ENCODE data around the gene CCDC106.

CCDC106 gene

DNA sequence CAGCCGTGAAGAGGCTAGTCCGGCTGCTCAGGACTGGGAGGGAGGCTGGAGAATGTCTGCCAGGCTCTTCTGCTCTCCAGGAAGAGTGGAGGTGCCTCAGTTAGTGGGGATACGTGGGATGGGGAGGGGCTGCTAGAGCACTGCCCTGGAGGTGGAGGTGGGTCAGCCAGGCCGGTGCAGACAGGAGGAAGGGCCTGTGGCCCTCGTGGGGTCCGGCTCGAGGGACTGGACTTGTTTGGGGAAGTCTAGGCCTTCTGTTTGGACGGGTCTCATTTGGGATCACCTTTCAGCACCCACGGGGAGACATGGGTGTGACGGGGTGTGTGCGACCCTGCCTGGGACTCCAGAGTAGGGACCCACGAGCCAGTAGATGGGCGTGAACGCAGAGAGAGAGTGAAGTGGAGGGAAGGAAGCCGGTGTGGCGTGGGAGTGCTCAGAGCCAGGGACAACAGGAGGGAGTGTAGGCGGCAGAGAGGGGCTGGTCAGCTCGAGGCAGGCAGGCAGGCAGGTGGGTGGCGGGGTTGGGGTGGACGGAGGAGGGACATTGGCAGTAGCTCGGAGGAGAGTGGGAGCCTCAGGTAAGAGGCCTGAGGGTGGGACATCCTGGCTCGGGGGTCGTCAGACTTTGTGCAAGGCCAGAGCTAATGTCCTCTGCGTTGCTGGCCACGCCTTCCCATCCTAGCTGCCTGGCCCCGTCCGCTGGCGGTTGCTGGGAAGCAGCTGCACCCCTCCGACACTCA is 38.5 kb downstream of the CCDC106 start:
- no peak for DNase-seq

DNA sequence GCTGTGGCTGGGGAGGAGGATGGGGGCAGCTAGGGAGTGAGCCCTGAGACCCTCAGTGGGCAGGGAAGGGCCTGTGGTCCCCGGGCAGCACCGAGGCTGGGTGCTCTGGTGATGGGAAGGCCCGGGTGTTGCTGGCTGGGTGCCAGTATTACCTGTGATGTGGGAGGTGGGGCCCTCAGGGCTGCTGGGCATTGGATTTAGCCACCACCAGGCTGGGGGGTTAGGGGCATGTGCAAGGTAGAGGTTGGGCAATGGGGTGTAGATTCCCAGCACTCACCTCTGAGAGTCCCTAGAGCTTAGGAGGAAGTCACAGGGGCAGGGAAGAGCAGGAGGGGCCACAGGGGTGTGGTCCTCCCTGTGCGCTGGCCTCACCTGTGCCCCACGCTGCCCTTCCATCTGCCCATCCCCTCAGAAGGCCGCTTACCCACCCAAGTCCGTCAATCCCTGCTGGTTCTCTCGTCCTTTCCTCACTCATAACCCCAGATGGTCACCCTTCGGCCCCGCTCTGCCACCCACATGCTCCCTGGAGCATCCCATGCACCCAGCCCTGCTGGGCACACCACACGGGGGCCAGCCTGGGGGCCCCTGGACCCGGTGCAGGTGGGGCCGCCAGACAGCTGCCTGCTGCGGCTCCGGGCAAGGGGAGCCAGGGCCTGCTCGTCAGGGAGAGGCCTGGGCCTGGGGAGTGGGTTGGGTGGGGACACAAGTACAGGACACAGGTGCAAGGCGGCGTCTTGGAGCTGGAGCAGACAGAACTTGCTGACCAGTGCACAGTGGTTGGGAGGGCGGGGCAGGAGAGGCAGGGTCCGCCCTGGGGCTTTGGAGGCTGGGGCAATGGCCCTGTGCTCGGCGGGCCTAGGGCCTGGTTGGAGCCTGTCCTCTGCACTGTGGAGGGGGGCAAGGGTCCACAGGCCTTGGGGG is 39.5 kb downstream of the CCDC106 start:
- no peak for DNase-seq

DNA sequence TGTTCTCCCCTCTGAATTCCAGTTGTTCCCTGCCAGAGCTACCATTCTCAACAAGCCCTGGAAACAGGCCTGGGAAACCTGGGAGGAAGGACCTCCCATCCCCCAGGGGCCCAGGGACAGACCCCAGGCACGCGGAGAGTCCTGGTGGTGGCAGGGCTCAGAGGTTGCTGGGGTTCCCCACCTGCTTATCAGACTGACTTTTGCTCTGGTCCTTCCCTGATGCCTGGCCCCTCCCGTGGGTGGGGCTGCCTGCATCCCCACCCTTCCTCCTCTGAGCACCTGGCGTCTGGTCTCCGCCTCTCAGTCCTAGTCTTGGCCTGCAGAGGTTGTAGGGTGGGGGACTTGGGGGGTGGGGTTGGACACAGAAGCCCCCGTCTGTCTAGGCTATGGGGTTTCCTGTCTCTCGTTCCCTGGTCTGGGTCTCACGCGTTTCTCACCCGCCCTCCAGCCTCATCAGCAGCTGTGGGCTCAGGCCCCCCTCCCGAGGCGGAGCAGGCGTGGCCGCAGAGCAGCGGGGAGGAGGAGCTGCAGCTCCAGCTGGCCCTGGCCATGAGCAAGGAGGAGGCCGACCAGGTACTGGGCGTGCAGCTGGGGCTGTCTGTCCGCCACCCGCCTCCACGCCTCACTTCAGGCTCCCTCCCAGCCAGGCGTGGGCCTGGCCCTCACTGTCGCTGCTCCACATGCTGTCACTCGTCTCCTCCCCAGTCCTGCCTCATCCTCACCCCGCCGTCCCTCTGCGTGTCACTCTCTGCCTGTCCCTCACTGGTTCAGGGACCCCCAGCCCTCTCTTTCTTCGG is 40.6 kb downstream of the CCDC106 start:
- DNase-seq: peak; percentile 35

DNA sequence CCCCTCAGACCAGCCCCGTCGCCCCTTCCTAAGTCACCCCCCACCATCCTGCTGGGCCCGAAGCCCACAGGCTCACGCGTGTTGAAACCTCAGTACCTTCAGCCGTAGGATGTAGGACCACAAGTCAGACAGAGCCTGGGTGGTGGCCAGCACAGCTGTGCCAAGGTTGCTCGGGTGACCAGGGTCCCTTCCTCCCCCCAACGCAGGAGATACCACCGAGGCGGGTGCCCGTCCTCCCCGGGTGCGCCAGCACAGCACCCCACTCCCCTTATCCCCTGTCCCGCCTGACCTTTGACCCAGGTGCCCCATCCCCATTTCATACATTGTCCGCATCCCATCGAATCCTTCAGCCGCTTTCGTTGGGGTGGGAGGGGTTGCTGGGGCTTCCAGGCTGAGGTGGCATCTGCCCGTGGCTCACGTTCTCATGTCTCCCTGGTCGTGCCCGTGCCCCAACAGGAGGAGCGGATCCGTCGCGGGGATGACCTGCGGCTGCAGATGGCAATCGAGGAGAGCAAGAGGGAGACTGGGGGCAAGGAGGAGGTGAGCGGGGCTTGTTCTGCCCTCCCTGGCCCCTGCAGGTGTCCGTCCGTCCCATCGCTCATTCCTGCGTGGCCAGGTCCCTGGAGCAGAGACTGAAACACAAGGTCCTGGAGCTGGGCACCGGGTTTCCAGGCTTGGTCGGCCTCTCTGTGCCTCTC is 41.5 kb downstream of the CCDC106 start:
- no peak for DNase-seq

DNA sequence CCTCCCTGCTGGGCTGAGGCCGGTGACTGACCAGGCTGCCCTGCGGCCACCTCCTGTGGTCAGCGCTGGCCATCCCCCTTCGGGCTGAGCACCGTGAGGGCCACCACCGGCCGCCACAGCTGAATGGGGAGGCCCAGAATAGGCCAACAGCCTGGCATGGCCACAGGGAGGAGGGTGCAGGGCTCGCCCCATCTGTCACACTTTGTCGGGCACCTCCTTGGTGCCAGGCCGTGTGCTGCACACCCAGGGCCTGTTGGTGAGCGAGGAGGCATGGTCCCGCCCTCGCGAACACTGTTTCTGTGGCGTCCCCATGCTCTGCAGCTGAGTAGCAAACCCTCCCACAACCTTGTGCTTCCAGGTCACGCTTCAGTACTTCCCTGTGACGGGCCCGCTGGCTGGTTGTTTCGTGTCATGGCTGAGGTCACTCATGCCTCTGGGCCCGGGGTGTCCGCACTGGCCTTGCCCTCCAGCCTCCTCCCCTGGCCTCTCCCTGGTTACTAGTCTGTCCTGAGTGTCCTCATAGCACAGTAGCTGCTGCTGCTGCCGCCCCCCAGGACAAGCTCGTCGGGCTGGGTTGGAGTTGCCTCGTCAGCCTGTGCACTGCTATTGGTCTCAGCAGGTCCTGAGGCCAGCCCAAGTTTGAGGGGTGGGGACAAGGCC is 42.2 kb downstream of the CCDC106 start:
- DNase-seq: no peak

DNA sequence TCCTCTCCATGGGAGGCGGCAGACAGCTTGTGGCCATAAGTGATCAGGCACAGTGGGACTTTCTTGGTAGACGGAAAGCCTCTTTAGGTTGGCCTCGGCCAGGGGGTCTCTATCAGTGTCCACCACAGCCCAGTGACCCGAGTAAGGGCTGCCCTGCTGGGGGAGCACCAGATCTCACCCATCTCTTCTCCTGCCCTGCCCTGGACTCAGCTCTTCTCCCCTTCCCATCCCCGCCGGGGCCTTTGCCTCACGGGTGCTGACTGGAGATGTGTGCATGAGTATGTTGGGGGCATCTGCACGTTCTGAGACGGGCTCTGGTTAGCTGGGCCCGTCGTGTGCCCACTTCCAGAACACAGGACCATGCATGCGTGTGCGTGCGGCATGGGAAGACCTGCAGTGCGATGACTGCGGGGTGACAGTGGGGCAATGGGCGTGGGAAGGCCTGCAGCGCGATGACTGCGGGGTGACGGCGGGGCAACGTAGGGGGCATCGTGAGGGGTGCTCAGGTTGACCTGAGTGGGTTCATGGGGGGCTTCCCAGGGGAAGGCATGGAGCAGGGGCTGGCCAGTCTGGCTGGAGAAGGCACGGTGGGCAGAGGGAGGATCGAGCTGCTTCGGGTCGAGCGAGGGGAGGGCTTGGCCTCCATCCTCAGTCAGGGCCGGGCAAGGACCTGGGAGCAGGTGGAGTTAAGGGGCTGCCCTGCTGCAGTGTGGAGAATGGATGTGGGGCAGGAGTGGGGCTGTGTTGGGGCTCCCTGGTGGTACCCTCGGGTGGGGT is 42.9 kb downstream of the CCDC106 start:
- no peak for DNase-seq

DNA sequence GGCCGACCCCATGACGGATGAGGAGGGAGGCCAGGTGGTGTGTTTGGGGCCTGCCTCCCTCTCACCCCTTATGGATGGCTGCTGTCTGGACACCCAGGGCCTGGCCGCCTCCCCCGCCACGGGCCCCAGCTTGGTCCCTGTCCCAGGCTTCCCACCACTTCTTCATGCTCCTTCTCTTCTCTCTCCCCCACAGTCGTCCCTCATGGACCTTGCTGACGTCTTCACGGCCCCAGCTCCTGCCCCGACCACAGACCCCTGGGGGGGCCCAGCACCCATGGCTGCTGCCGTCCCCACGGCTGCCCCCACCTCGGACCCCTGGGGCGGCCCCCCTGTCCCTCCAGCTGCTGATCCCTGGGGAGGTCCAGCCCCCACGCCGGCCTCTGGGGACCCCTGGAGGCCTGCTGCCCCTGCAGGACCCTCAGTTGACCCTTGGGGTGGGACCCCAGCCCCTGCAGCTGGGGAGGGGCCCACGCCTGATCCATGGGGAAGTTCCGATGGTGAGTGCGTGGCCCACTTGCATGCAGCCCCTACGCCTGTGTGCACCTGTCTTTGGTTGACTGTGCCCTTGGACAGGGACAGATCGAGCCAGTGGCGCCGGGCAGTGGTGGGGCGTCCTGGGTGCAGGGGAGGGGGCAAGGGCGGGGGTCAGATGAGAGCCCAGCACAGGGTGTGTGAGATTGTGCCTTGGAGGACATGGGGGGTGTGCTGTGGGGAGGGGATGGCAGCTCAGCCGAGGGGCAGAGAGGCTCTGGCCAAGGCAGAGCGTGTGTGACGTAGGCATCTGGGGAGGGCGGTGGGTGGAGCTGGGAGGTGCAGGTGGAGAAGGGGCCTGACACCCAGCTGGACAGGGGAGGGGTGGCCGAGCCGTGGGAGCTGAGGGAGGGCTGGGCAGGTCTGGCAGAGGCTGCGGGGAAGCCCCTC is 43.8 kb downstream of the CCDC106 start:
- DNase-seq: no peak

DNA sequence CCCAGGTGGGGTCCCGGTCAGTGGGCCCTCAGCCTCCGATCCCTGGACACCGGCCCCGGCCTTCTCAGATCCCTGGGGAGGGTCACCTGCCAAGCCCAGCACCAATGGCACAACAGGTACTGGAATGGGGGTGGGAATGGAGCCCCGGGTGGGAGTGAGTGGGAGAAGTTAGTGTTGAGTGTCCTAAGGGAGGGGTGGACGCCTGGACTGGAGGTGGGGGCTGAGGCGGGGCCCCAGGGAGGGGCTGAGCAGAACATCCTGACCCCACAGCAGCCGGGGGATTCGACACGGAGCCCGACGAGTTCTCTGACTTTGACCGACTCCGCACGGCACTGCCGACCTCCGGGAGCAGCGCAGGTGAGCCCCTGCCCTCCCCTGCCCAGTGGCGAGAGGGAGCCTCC is 44.7 kb downstream of the CCDC106 start:
- no peak for DNase-seq

DNA sequence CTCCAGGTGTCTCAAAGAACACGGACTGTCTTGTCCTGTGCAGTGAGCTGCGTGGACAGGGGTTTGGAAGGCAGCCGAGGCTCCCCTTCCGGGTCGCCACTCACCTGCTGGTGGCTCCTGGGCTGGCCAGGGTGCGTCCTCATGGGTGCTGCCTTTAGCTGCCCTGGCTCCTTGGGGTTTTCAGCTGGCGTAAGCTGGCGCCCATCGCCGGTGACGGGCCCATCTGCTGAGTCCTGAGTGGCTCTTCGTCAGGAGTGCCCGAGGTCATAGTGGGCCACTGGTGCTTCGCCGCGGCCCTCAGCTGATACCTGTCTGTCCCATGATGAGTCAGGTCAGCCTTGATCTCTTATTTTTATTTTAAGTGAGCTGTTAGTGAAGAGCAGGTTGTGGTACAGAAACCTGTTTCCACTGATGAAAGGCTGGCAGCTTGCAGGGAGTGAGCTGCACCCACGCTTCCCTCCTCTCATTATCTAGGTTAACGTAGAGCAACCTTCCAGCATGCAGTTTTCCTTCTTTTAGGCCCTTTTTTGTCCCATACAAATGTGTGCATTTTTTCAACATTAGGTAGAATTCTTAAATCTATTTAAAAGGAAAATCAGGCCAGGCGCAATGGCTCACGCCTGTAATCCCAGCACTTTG is 45.4 kb downstream of the CCDC106 start:
- no peak for DNase-seq

DNA sequence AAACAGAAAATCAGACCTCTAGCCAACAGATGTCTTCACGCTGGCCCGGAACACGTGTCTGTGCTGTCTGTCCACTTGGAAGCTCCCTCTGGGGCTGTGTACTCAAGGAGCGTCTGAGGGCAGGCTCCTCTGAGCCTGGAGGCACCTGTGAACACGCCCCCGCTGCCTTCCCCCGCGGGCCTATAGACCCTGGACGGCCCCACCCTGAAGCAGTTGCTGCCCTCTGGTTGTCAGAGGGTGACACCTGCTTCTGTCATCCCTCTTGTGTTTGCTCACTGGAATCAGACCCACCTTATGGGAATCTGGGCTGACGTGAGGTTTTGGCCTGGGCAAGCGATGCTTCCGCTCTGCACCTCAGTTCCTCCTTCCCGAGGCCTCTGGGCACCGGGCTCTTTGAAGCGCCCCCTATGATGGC is 46.2 kb downstream of the CCDC106 start:
- DNase-seq: no peak

DNA sequence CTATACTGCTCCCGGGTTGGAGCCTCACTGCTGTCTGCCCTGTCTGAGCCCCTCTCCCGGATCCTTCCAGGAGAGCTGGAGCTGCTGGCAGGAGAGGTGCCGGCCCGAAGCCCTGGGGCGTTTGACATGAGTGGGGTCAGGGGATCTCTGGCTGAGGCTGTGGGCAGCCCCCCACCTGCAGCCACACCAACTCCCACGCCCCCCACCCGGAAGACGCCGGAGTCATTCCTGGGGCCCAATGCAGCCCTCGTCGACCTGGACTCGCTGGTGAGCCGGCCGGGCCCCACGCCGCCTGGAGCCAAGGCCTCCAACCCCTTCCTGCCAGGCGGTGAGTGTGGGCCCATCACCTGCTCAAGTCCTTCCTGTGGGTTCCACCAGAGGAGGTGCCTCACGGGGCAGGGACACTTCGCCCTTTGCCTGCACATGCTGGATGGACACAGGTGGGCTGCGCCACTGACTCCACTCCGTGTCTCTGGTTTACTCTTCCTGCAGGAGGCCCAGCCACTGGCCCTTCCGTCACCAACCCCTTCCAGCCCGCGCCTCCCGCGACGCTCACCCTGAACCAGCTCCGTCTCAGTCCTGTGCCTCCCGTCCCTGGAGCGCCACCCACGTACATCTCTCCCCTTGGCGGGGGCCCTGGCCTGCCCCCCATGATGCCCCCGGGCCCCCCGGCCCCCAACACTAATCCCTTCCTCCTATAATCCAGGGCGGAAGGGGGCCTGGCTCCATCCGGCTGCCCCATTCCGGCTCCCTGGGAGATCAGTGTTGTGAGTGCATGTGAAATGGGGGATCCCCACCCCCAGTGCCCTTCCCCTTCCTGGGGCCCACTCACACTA is 46.9 kb downstream of the CCDC106 start:
- no peak for DNase-seq

DNA sequence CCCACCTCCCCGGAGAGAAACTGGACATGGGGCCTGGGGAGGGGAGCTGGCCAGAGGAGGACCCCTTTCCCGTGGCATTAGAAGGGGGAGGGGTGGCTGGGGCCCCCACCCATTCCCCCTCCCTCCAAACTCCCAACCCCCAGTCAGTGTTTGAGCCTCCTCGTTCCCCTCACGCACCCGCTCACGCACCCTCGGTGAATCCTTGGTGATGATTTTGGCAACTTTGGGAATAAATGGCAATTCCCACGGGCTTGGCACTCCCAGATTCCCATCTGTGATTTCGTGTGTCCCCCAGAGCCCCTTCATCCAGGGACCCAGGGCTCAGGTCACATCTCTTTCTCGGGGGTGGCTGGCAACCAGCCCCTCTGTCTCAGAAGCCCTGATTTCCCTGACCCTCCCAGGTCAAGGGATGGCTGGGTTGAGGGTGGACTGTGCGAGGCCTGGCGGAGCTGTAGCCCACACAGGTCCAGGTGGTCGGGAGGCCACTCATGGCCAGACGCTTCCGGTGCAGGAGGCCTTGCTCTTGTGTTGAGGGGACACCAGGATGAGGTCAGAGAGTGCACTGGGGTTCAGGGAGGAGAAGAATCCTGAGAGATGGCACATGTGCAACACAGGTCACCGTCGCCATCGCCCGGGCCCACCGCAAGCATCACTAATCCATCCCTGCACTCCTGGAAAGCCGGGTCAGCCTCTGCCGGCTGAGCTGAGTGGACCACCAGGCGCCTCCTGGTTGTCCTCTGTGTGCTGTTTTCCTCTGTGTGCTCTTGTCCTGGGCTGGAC is 47.7 kb downstream of the CCDC106 start:
- no peak for DNase-seq

DNA sequence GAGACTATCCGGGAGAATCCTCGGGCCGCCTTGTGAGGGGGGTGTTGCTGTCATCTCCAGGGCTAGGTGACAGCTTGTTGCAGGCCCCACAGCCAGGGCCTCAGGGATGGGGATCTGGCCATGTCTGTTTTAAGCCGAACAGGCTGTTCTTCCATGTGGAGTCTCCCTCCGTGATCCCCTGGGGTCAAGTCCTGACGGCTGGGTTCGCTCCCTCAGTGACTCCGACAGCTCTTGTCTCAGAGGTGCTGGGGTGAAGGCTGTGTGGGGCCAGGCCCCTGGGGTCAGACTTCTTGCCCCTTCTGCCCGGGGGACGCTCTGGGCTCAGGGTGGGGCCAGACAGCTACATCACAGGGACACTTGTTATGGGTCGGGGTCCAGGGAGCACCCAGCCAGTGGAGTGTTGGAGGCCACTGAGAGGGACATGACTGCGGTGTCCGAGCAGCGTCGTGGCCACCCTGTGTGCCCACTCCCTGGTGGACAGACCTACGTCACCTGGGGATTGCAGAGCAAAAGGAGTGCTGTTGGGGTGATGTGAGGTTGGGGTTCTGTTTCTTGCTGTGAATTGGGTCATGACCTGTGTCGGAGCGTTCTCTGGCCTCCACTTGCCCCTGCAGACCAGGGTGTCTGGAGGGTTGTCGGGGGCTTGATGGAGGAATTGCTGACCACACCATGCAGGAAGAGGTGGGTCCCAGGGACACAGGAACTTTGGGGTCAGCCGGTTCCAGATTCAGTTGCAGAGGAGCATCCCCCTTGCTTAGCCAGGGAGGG is 48.5 kb downstream of the CCDC106 start:
- no peak for DNase-seq

DNA sequence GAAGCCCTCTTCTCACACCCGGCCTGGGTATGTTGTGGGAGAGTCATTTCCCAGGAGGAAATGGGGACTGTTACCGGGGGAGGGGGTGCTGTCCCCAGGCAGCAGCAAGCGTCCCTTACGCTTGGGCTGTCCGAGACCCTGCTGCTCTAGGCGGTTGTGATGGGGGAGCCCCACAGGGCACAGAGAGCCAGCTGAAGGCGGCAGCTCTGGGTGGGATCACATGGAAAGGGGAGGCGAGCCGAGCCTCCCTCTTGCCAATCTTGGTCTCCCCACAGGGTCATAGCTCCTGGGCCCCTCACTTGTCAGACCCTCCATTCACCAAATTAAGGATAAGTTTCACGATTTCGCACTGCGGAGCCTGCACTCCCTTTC is 49.0 kb downstream of the CCDC106 start:
- no peak for DNase-seq

DNA sequence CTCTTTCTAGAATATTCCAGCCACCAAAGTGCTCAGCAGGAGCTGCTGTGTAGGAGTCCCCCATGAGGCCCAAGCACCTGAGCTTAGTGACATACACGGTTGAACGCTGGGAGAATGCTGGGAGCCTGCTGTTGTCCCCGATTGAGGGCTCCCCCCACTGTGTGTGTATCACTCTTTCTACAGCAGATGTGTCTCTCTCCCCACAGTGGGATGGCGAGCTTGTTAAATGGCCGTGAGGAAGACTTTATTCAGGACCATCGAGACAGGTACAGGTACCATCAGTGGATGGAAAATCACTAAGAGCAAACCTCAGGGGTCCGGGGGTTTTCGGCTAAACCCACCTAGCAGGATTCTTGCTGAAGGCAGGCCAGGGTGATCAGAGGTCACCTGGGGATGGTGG is 49.7 kb downstream of the CCDC106 start:
- no peak for DNase-seq

DNA sequence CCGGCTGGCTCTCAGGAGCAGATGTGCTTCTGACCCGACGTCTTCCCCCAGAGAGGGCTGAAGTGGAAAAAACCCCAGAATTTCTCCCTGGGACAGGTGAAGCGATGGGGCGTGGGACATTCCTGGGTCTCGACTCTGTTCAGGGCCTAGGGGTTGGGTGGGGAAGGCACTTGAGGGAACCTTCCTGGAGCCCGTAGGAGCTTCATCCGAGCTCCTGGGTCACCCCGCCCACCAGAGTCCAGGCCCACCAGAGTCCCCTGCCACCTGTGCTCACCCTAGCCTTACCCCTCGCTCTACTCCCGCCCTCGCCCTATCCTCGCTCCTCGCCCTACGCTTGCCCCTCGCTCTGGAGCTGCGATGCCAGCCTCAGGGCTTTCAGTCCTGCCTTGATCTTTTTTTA is 50.2 kb downstream of the CCDC106 start:
- DNase-seq: no peak

DNA sequence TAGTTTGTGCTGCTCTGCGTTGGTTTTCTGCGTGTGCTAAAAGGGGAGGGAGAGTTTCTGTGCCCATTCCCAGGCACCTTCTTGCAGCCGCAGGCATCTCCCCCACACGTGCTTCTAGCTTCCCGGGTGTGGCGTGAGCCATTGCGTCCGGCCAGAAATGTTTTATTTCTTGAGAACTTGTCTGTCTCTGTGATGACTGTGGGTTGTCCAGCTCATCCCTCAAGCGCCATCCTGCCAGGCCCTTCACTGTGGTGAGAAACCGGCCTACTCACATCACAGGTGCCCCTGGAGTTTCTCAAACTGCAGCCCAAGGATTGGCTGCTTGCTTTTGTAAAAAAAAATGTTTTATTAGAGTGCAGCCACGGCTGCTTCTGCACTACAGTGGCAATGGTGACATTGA is 51.2 kb downstream of the CCDC106 start:
- DNase-seq: no peak
